ENCODE measurements around the gene AFF1.
A peak's percentile ranks its signal among the peaks of the same experiment; 100 is the strongest.

Gene AFF1

GRCh38 chr4:86919561-86920223 lies 15.1 kb upstream of the AFF1 start:
- no peak for DNase-seq

GRCh38 chr4:86921608-86922252 lies 13.1 kb upstream of the AFF1 start:
- no peak for DNase-seq

GRCh38 chr4:86924811-86925210 lies 10.0 kb upstream of the AFF1 start:
- no peak for DNase-seq

GRCh38 chr4:86926435-86927086 lies 8.2 kb upstream of the AFF1 start:
- no peak for DNase-seq

GRCh38 chr4:86927843-86928395 lies 6.9 kb upstream of the AFF1 start:
- DNase-seq, result no peak

GRCh38 chr4:86928400-86929255 lies 6.2 kb upstream of the AFF1 start:
- no peak for DNase-seq

DNA sequence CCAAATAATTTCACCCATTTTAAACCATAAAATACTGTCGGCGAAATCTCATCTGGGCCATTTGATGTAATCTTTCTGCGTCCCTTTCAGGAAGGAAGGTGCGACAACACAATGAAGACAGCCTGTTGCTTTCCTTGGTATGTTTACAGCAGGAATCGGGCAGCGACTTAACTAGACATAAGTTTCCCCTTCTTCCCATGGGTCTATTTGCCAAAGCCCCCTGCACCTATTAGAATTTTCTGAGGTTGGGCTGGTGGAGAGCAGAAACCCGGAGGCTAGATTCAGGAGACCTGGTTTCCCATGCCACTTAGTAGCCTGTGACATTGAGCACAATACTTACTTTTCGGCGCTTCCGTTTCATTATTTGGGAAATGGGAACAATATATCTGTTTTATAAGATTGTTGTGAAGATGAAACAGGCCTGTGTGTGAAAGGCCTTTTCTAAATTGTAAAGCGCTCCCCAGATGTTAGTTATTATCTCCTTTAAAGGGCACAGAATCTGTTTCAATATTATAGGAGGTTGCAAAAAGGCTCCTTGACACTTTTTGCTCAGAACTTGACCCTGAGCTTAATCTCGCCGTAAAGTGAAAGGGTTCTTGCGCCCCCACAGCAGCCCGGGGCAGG lies 552 bp upstream of the AFF1 start:
- DNase-seq, result no peak

- DNase-seq, result no peak
Observed at GRCh38 chr4:86935566-86935852, 698 bp downstream of the AFF1 start.

DNA sequence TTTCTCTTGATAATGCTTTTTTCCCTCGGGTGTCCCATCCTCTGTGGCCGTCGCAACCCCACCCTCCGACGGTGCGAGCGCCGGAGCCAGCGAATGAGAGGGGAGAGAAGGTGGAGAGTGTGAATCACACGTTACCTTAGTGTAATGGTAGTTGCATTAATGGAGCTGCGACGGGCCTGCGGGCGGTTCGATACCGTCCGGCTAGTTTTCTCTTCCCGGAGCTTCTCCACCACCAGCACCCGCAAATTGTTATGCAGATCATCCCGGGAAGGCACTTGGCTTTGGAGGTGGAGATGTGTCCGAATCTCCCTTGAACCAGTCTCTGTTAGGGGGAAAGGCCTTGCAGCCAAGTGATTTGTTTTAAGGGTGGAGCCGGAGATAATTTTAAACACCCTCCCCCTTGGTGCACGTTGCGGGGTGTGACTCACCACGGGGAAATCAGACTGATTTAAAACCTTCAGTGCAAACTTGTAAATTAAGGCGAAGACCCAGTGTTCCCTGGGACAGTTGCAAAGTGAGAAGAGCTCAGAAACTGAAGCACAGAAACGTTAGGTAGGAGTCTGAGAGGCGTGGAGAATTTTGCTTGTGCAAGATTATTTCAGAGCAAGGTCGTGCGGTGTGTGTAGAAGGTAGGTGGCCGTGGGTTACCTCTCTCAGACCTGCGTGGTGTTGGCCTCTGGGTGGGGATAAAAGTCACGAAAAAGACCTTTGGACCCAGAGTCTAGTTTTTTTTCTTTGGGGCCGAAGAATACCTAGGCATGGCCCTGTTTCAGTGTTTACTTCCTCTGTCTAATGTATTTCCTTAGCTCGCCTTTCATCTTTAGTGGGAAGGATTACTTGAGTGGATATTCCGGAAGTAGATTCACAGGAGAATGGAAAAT lies 1.3 kb downstream of the AFF1 start:
- peak; percentile 83 for DNase-seq

DNA sequence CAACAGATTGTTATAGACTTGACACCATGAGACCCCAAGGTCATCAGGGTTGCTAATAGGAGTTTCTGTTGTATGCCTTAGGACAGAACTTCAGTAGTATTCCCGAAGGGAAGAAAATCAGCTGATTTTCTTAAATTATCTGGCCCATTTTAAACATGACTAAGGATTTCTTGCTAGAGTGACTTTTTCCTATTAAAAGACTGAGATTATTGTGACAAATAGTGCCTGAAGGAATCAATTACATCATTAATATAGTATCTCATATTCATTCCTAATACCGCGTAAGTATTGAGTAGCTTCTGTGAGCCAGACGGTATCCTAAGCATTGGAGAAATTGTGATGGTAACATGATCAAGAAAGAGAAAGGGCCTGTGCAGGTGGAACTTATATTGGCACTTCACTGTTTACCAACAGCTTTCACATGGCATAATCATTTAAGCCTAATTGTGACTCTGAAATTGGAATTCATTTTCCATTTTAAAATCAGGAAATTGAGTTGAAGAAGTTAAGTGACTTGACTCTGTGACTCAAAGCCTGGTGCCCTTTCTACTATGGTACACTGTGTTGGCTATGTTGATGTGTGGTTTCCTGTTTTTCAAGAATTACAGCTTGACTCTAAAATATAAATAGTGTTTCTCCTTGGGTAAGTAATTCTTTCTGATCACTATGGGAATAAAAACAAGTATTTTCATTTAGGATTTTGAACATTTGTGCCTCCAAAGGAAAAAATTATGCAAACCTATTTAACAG lies 4.1 kb downstream of the AFF1 start:
- peak; percentile 21 for DNase-seq

DNA sequence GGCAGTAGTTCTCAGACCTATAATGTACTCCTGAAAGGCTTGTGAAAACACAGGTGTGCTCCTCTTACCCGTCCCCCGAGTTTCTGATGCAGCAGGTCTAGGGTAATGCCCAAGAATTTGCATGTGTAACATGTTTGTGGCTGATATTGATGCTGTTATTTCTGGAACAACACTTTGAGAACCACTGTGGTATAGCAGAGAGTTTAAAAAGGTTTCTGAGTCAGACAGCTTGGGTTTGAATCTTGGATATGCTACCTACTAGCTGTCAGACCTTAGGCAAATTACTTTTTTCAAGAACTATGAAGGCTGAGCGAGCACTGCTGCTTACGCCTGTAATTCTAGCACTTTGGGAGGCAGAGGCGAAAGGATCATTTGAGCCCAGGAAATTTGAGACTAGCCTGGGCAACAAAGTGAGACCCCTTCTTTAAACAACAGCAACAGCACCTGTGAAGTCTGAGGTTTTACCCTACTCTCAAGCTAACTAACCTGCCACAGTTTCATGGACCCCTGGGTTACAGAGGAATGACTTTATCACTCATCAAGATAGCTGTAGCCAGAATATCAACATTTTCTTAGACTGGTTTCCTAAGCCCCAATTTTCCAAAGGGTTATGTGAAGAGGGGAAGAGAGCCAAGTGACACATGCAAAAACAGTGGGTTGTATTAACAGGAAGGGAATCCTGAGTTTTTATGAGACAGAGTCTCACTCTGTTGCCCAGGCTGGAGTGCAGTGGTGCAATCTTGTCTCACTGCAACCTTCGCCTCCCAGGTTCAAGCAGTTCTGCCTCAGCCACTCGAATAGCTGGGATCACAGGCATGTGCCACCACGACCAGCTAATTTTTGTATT lies 5.1 kb downstream of the AFF1 start:
- DNase-seq, result peak; percentile 29

DNA sequence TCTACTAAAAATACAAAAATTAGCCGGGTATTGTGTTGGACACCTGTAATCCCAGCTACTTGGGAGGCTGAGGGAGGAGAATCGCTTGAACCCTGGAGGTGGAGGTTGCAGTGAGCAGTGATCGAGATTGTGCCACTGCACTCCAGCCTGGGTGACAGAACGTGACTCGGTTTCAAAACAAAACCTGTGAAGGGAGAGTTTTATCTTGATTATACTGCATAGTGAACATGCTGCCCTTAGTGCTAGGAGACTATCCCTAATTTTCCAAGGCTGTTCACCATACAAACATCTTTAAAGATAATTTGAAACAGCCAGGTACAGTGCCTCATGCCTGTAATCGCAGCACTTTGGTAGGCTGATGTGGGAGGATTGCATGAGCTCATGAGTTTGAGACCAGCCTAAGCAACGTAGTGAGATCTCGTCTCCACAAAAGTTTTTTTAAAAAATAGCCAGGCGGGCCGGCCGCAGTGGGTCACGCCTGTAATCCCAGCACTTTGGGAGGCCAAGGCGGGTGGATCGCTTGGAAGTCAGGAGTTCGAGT lies 6.2 kb downstream of the AFF1 start:
- no peak for DNase-seq

- no peak for DNase-seq
Observed at GRCh38 chr4:86942185-86942666, 7.4 kb downstream of the AFF1 start.

DNA sequence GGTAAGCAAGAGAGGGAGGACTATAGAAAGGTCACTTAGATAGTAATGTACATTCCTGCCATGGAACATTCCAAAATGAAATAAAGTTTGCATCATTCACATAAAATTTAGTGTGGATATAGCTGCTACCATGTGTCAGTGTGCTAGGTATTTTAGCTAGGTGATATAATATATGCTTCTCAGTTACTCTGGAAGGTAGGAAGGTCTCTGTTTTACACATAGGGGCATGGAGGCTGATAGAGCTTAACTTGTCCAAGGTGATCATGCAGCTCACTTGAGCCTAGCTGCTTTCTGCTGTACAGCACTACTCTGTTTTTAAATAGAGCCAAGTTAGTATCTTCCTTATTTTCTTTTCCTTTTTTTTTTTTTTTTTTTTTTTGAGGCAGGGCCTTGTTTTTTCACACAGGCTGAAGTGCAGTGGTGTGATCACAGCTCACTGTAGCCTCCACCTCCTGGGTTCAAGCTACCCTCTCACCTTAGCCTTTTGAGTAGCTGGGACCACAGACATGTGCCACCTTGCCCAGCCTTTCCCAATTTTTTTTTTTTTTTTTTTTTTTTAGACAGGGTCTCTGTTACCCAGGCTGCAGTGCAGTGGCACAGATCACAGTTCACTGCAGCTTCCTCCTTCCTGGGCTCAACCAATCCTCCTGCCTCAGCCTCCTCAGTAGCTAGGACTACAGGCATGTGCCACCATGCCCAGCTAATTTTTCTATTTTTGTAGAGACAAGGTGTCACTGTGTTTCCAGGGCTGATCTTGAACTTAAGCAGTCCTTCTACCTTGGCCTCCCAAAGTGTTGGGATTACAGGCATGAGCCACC lies 10.4 kb downstream of the AFF1 start:
- no peak for DNase-seq

DNA sequence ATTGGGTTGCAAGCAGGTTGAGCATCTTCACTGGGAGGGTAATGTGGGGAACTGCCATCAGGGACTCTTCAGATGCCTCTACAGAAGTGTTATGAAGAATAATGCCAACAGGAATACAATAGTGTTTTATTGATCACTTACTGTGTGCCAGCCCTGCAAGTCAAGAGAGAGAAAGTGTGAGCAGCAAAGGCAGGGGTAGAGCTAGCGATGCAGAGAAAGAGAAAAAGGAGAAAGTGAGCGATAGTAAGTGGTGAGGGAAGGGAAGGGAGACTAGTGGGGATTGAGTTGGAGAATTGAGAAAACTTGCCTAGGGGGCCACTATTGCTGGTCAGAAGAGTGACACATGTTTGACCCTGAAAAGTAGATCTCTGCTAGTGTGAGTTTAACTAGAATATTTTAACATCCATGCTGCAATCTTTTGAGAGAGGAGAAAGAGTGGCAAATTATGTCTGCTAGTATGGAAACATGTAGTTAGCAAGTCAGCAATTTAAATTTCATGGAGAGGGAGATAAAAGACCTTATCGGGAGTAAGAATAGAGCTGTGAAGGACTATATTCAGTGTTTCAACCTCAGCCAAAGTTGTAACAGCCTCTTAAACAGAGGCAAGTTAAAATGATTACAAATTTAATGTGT lies 12.2 kb downstream of the AFF1 start:
- DNase-seq, result no peak

- no peak for DNase-seq
Observed at GRCh38 chr4:86947501-86948120, 12.8 kb downstream of the AFF1 start.

DNA sequence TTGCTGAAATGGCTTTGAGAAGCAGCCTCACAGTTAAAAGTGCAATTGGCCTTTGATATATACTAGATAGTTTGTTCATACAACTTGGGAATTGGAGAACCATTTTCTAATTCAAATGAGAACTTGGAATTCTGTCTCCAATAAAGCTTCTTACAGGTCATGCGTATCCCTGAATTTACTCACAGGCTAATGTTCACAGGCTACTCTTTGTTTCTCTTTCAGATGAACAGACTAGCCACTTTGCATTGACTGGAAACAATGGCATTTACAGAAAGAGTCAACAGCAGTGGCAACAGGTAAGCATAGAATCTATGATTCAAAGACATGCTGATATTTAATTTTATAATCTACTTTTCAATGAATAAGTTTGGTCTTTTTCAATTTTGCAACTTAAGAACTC lies 13.5 kb downstream of the AFF1 start:
- no peak for DNase-seq
